ENCODE results near the gene EYS.

Gene EYS

GRCh38 chr6:64230530-64230929 is 1476.5 kb downstream of the EYS start:
- TF ChIP-seq, protein P1, sequence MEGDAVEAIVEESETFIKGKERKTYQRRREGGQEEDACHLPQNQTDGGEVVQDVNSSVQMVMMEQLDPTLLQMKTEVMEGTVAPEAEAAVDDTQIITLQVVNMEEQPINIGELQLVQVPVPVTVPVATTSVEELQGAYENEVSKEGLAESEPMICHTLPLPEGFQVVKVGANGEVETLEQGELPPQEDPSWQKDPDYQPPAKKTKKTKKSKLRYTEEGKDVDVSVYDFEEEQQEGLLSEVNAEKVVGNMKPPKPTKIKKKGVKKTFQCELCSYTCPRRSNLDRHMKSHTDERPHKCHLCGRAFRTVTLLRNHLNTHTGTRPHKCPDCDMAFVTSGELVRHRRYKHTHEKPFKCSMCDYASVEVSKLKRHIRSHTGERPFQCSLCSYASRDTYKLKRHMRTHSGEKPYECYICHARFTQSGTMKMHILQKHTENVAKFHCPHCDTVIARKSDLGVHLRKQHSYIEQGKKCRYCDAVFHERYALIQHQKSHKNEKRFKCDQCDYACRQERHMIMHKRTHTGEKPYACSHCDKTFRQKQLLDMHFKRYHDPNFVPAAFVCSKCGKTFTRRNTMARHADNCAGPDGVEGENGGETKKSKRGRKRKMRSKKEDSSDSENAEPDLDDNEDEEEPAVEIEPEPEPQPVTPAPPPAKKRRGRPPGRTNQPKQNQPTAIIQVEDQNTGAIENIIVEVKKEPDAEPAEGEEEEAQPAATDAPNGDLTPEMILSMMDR (IDR thresholded peaks at IDR 0.05; ENCODE audit: insufficient read depth, low read depth, low read length, missing control alignments) = no peak
- DNase-seq (ENCODE audit: low read depth) = no peak
- H3K4me3 ChIP-seq (ENCODE audit: low read depth, low read length) = no peak overlapping the region

DNA sequence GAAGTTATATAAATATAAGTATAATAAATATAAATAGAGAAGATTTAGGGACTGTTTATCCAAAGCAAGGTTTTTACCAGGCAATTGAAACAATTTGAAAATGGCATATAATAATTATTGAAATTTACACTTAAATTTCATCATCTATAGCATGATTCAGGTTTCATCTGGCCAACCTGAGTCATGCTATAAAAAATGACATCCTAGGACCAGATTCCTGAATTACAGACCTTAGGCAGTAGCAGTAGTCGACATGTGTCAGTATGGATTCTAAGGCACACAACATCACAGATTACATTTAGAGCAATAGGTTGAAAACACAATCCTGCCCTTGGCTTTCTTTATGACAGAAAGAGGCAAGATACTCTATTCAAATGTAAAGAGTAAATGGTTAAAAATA is 1479.2 kb downstream of the EYS start:
- DNase-seq (ENCODE audit: low read depth) = no peak
- no peak overlapping the region for H3K4me3 ChIP-seq (ENCODE audit: low read depth, low read length)
- TF ChIP-seq, protein P1 (IDR thresholded peaks at IDR 0.05; ENCODE audit: insufficient read depth, low read depth, low read length, missing control alignments) = no peak

DNA sequence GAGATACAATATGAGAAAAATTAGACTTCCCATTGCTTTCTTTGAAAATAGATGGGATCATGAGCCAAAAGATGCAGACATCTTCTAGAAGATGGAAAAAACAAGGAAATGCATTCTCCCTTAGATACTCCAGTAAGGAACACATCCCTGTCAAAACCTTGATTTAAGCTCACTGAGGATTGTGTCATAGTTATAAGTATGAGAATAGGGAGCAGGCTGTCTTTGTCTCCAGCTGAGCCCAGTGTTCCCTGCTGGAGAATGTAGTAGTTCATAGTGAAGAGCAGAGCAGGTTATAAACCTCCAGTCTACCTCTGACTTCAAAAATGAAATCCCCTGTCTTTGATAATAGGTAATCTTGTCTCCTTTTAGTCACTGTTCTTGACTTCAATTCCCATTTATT is 1481.5 kb downstream of the EYS start:
- TF ChIP-seq, protein P1 (IDR thresholded peaks at IDR 0.05; ENCODE audit: insufficient read depth, low read depth, low read length, missing control alignments) = no peak
- DNase-seq (ENCODE audit: low read depth) = no peak
- H3K4me3 ChIP-seq (ENCODE audit: low read depth, low read length) = no peak overlapping the region

DNA sequence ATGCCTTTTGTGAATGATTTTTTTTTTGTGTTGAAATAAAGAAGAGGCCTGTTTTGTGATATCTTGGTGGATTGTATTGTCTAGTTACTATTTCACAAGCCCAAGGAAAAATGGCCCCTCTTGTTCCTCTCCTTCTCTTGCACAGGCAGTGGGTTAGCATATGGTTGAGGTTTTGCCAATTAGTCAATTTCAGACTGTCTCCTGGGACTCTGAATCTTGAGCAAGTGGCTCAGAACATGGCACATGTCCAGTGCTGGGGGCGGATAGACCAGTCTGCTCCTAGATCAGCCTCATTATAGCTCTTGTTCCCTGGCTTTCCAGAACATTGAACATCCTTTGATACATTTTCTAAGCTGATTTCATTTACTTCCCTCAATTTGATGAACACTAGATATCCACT is 1482.2 kb downstream of the EYS start:
- no peak overlapping the region for H3K4me3 ChIP-seq (ENCODE audit: low read depth, low read length)
- no peak for DNase-seq (ENCODE audit: low read depth)
- TF ChIP-seq, protein P1 (IDR thresholded peaks at IDR 0.05; ENCODE audit: insufficient read depth, low read depth, low read length, missing control alignments) = no peak

DNA sequence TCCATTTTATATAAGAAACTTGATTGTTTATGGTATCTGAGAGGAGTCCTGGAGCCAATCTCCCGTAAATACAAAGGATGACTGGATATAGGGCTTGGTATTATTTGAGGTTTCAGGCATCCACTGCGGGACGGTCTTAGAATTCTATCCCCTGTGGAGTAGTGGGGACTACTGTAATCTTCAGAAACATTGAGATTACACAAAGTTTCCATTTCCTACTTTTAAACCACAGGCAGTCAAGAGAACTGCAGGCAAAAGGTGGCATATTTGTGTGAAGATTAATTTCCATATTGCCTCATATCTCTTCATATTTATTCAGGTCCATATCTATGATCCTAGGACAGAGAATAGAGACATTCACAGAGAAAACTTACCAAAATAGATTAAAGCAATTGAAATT is 1485.2 kb downstream of the EYS start:
- DNase-seq (ENCODE audit: low read depth) = no peak
- H3K4me3 ChIP-seq (ENCODE audit: low read depth, low read length) = no peak overlapping the region
- TF ChIP-seq, protein P1 (IDR thresholded peaks at IDR 0.05; ENCODE audit: insufficient read depth, low read depth, low read length, missing control alignments) = no peak

GRCh38 chr6:64220801-64221200 is 1486.2 kb downstream of the EYS start:
- TF ChIP-seq, protein P1 (IDR thresholded peaks at IDR 0.05; ENCODE audit: insufficient read depth, low read depth, low read length, missing control alignments) = no peak
- no peak for DNase-seq (ENCODE audit: low read depth)
- no peak overlapping the region for H3K4me3 ChIP-seq (ENCODE audit: low read depth, low read length)
